H9 (cell line): ENCODE measurements around the gene PLEKHM3. TPM values are rescaled to one million over a fixed set of nuclear protein-coding genes. Genes with fewer than 3 reads are reported as not detected.
A peak's percentile ranks its signal among the peaks of the same experiment; 100 is the strongest.

ENCODE experiments used
- DNase-seq: peaks from one replicate; pipeline ENCODE4 v3.0.0-alpha.2; 2017
- H2AFZ ChIP-seq: one replicate; pipeline ENCODE4 v1.6.1; 2013; ENCODE audit warnings: mild to moderate bottlenecking, low read length, control low read depth, moderate library complexity
- H2AK5ac ChIP-seq: 2 replicates; pipeline ENCODE4 v1.6.1; 2013; ENCODE audit warnings: low read length, control low read depth, mixed read lengths; ENCODE audit not compliant: insufficient read length
- H2BK120ac ChIP-seq: one replicate; pipeline ENCODE4 v1.6.1; 2013; ENCODE audit warnings: low read depth, mild to moderate bottlenecking, low read length, control low read depth, inconsistent platforms; ENCODE audit not compliant: poor library complexity, severe bottlenecking
- H2BK12ac ChIP-seq: 2 replicates; pipeline ENCODE4 v1.6.1; 2013; ENCODE audit warnings: low read length, control low read depth, mixed read lengths, low read depth; ENCODE audit not compliant: insufficient read length
- H2BK15ac ChIP-seq: 2 replicates; pipeline ENCODE4 v1.6.1; 2013; ENCODE audit warnings: low read depth, low read length, control low read depth
- H2BK20ac ChIP-seq: one replicate; pipeline ENCODE4 v1.6.1; 2013; ENCODE audit warnings: low read depth, mild to moderate bottlenecking, low read length, control low read depth, inconsistent platforms; ENCODE audit not compliant: poor library complexity, severe bottlenecking
- H2BK5ac ChIP-seq: 2 replicates; pipeline ENCODE4 v1.6.1; 2013; ENCODE audit warnings: low read length, control low read depth, mixed read lengths; ENCODE audit not compliant: insufficient read length
- H3K14ac ChIP-seq: 2 replicates; pipeline ENCODE4 v1.6.1; 2013; ENCODE audit warnings: low read length, control low read depth; ENCODE audit not compliant: insufficient read depth
- H3K18ac ChIP-seq: 2 replicates; pipeline ENCODE4 v1.6.1; 2013; ENCODE audit warnings: low read depth, mild to moderate bottlenecking, mixed read lengths, low read length, control low read depth; ENCODE audit not compliant: insufficient read length
- H3K23ac ChIP-seq: 2 replicates; pipeline ENCODE4 v1.6.1; 2013; ENCODE audit warnings: low read length, control low read depth, mixed read lengths, low read depth; ENCODE audit not compliant: insufficient read length
- H3K23me2 ChIP-seq: 2 replicates; pipeline ENCODE4 v1.6.1; 2013; ENCODE audit warnings: low read depth, mild to moderate bottlenecking, mixed read lengths, low read length, control low read depth; ENCODE audit not compliant: insufficient read length, poor library complexity, severe bottlenecking
- H3K27ac ChIP-seq: 2 replicates; pipeline ENCODE4 v1.5.1; 2013; ENCODE audit warnings: low read length, control low read depth, mixed read lengths, low read depth; ENCODE audit not compliant: insufficient read length
- H3K27me3 ChIP-seq: 2 replicates; pipeline ENCODE4 v1.6.1; 2013; ENCODE audit warnings: low read length, control low read depth, inconsistent platforms; ENCODE audit not compliant: insufficient read depth
- H3K4ac ChIP-seq: 2 replicates; pipeline ENCODE4 v1.6.1; 2013; ENCODE audit warnings: low read depth, mild to moderate bottlenecking, control low read depth, inconsistent platforms, low read length, moderate library complexity
- H3K4me1 ChIP-seq: 2 replicates; pipeline ENCODE4 v1.6.1; 2013; ENCODE audit warnings: low read length, control low read depth, inconsistent platforms; ENCODE audit not compliant: insufficient read depth
- H3K4me2 ChIP-seq: 2 replicates; pipeline ENCODE4 v1.6.1; 2013; ENCODE audit warnings: low read length, control low read depth, mixed read lengths; ENCODE audit not compliant: insufficient read length, insufficient read depth
- H3K56ac ChIP-seq: 2 replicates; pipeline ENCODE4 v1.6.1; 2013; ENCODE audit warnings: low read depth, mild to moderate bottlenecking, mixed read lengths, low read length, control low read depth; ENCODE audit not compliant: insufficient read length
- H3K79me1 ChIP-seq: 2 replicates; pipeline ENCODE4 v1.6.1; 2013; ENCODE audit warnings: low read depth, mild to moderate bottlenecking, moderate library complexity, low read length, control low read depth, inconsistent platforms; ENCODE audit not compliant: insufficient read depth, poor library complexity, severe bottlenecking
- H3K79me2 ChIP-seq: 2 replicates; pipeline ENCODE4 v1.6.1; 2013; ENCODE audit warnings: low read length, control low read depth, inconsistent platforms; ENCODE audit not compliant: insufficient read depth
- H3K9ac ChIP-seq: 2 replicates; pipeline ENCODE4 v1.6.1; 2013; ENCODE audit warnings: low read length, control low read depth, mixed read lengths; ENCODE audit not compliant: insufficient read length; ENCODE audit errors: extremely low read depth
- H3K9me3 ChIP-seq: one replicate; pipeline ENCODE4 v1.6.1; 2013; ENCODE audit warnings: low read depth, low read length, inconsistent platforms; ENCODE audit not compliant: control insufficient read depth
- H3T11ph ChIP-seq: one replicate; pipeline ENCODE4 v1.6.1; 2013; ENCODE audit warnings: mild to moderate bottlenecking, low read length, control low read depth, inconsistent platforms
- H4K20me1 ChIP-seq: one replicate; pipeline ENCODE4 v1.6.1; 2013; ENCODE audit not compliant: control insufficient read depth, insufficient read length, insufficient read depth
- H4K5ac ChIP-seq: 2 replicates; pipeline ENCODE4 v1.6.1; 2013; ENCODE audit warnings: low read depth, mild to moderate bottlenecking, mixed read lengths, low read length, control low read depth; ENCODE audit not compliant: insufficient read length
- H4K8ac ChIP-seq: replicated peaks from 2 replicates; pipeline ENCODE4 v1.6.1; 2013; ENCODE audit warnings: low read length, control low read depth, mixed read lengths, low read depth; ENCODE audit not compliant: insufficient read length
- H4K91ac ChIP-seq: 2 replicates; pipeline ENCODE4 v1.6.1; 2013; ENCODE audit warnings: low read depth, mild to moderate bottlenecking, moderate library complexity, mixed read lengths, low read length, control low read depth; ENCODE audit not compliant: insufficient read length
- H3K27ac Mint-ChIP-seq, 3 experiments: 2 replicates in 2 of 3; 3 replicates in 1 of 3; pipeline ENCODE4 v1.8.0; 2020 to 2021; ENCODE audit warnings: mixed read lengths in 3 of 3, mild to moderate bottlenecking in 1 of 3, moderate library complexity in 1 of 3
- H3K27me3 Mint-ChIP-seq: 2 replicates; pipeline ENCODE4 v1.8.0; 2021; ENCODE audit warnings: low read depth, mild to moderate bottlenecking, moderate library complexity, mixed read lengths
- H3K36me3 Mint-ChIP-seq, 3 experiments: 2 replicates in 2 of 3; 3 replicates in 1 of 3; pipeline ENCODE4 v1.8.0; 2020 to 2021; ENCODE audit warnings: low read depth in 3 of 3, mixed read lengths in 3 of 3; ENCODE audit not compliant: insufficient read depth in 1 of 3
- H3K4me1 Mint-ChIP-seq, 2 experiments: 2 replicates each; pipeline ENCODE4 v1.8.0; 2020; ENCODE audit warnings: mixed read lengths in 2 of 2
- H3K4me3 Mint-ChIP-seq, 2 experiments: 2 replicates in 1 of 2; 3 replicates in 1 of 2; pipeline ENCODE4 v1.8.0; 2020 to 2021; ENCODE audit warnings: mild to moderate bottlenecking in 2 of 2, mixed read lengths in 2 of 2, moderate library complexity in 1 of 2
- H3K9me3 Mint-ChIP-seq, 2 experiments: 2 replicates in 1 of 2; 3 replicates in 1 of 2; pipeline ENCODE4 v1.8.0; 2020; ENCODE audit warnings: mild to moderate bottlenecking in 2 of 2, mixed read lengths in 2 of 2, moderate library complexity in 1 of 2
- CTCF ChIP-seq: fragments of 200-600 bp; sonication (generic); conservative IDR thresholded peaks from 3 replicates; pipeline ENCODE4 v1.8.0; 2021; ENCODE audit warnings: antibody characterized with exemption, mild to moderate bottlenecking
- WGBS: extraction: QIAGEN DNeasy Blood & Tissue Kit; methylation state at CpG from one replicate; pipeline ENCODE4 v1.1.7; 2013; ENCODE audit warnings: missing lambda C conversion rate, low lambda C conversion rate, mixed read lengths; ENCODE audit not compliant: insufficient read length; ENCODE audit errors: extremely low coverage; 5-methylcytosine and 5-hydroxymethylcytosine counted together
- total RNA-seq: library from RNA; stranded (reverse); gene quantifications from 2 replicates; pipeline ENCODE4 v1.2.1, GENCODE V29; 2021

PLEKHM3 gene
- total RNA-seq, 1 experiment from 2014 or later, result 7.5 TPM

DNA sequence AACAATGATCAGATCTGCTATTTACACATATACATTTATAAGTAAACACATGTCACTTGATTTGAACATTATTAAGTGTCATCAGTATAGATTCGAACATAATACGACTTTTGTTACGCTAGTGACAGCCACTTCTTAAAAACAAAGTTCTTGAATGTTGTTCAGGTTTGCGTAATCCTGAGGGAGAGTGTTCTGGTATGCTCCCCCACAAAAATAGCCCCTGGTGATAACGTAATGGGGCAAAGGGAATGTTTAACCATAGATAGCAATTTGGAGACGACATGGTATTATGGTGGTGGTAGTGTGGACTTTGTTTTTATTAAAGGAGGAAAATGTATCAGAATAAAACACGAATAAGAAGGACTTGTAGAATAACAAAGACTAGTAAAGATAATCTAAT lies 90.6 kb downstream of the PLEKHM3 start:
- peak overlapping the region; percentile 56 to 89 (median 72); a peak in 4 of 7 replicates for H3K27ac Mint-ChIP-seq
- WGBS, result no CpG with 5 or more reads among the region's 7 CpGs

More for the DNA sequence above, 90.6 kb downstream of the PLEKHM3 start:
- H4K5ac ChIP-seq, result no peak overlapping the region
- no peak overlapping the region for H2AFZ ChIP-seq
- H3K9me3 ChIP-seq, result no peaks in the 10 kb centered on the region
- Mint-ChIP-seq H3K36me3 (no peaks in the 10 kb centered on the region), H3K27me3 (no peaks in the 10 kb centered on the region), H3K4me1 (peaks cover 49 to 53% of the 10 kb centered on the region in 2 experiments), H3K9me3 (no peaks in the 10 kb centered on the region), H3K4me3 (no peak overlapping the region)
- H3K56ac ChIP-seq, result no peak overlapping the region
- no peak overlapping the region for H3K18ac ChIP-seq
- no peak for DNase-seq
- H3K23ac ChIP-seq, result no peak overlapping the region
- H4K8ac ChIP-seq, result no peak overlapping the region
- H3K4me1 ChIP-seq, result peaks cover 5% of the 10 kb centered on the region; the same call in 1 of the 2 replicates
- H3K4ac ChIP-seq, result no peak overlapping the region
- no peak overlapping the region for H2BK15ac ChIP-seq
- no peak overlapping the region for H3K27ac ChIP-seq
- no peak overlapping the region for H4K91ac ChIP-seq
- no peak overlapping the region for H3K14ac ChIP-seq
- H3K79me2 ChIP-seq, result no peaks in the 10 kb centered on the region
- H2BK5ac ChIP-seq, result no peak overlapping the region
- no peak overlapping the region for H3K4me2 ChIP-seq
- no peak for TF ChIP-seq CTCF
- no peaks in the 10 kb centered on the region for H3K79me1 ChIP-seq
- H2BK12ac ChIP-seq, result no peak overlapping the region
- H3T11ph ChIP-seq, result no peak overlapping the region
- no peak overlapping the region for H3K9ac ChIP-seq
- H2BK20ac ChIP-seq, result no peak overlapping the region
- H2BK120ac ChIP-seq, result no peak overlapping the region
- no peaks in the 10 kb centered on the region for H3K23me2 ChIP-seq
- no peaks in the 10 kb centered on the region for H3K27me3 ChIP-seq
- H2AK5ac ChIP-seq, result no peak overlapping the region
- H4K20me1 ChIP-seq, result no peaks in the 10 kb centered on the region
